Pancreas (tissue), 10 donors: Measurements from ENCODE around the gene SCN5A. TPM values are rescaled to one million over a fixed set of nuclear protein-coding genes. Genes with fewer than 3 reads are reported as not detected.

Source experiments
- ATAC-seq, 4 donors: fragments of 200-7000 bp; cut with Tn5 transposase; one replicate each; pipeline versions ENCODE4 v1.8.0 to v1.9.1; 2020; ENCODE audit warnings: mild to moderate bottlenecking in 4 of 4, moderate library complexity in 4 of 4
- DNase-seq, 6 donors: peaks; one replicate each; pipeline ENCODE4 v3.0.0-alpha.2; 2020
- FAIRE-seq: peaks from 2 replicates; lab custom pipeline; 2012; peaks lifted over from hg19 to GRCh38; lab: Jason Lieb, UNC
- H3K27ac ChIP-seq, 4 donors: fragments of 200-600 bp; sonication (generic); 1 replicate in 3 of 4; 2 replicates in 1 of 4; pipeline versions ENCODE4 v1.5.0 to v1.8.0; 2020
- H3K27me3 ChIP-seq, 4 donors: fragments of 200-600 bp; one replicate each; pipeline ENCODE4 v1.8.0; 2021
- H3K36me3 ChIP-seq, 3 donors: fragments of 200-600 bp; sonication (generic) in 1 of 3; one replicate each; pipeline versions ENCODE4 v1.5.0 to v1.8.0; 2020 to 2021
- H3K4me1 ChIP-seq, 3 donors: fragments of 200-600 bp; one replicate each; pipeline ENCODE4 v1.8.0; 2021
- H3K4me3 ChIP-seq, 4 donors: fragments of 200-600 bp; sonication (generic) in 2 of 4; one replicate each; pipeline versions ENCODE4 v1.5.0 to v1.8.0; 2020 to 2021
- H3K9me3 ChIP-seq, 4 donors: fragments of 200-600 bp; one replicate each; pipeline ENCODE4 v1.8.0; 2021
- CTCF ChIP-seq, 4 donors: fragments of 200-600 bp; sonication (generic) in 3 of 4; IDR thresholded peaks; one replicate each; pipeline versions ENCODE4 v1.5.0 to v1.8.0; 2021; ENCODE audit warnings: antibody characterized with exemption in 4 of 4
- WGBS, 2 donors: extraction: QIAGEN DNeasy Blood & Tissue Kit; methylation state at CpG; one replicate each; pipeline ENCODE4 v1.1.7; 2013; 5-methylcytosine and 5-hydroxymethylcytosine counted together
- intact Hi-C, 3 donors: fragments of 100-400 bp; cut with DNase I; formaldehyde crosslinking; loops; one replicate each; pipeline versions ENCODE4 v1.11.1 to v1.14.2; 2022
- polyA plus RNA-seq, 2 donors: library from polyadenylated mRNA; stranded (reverse); fragments of 200-250 nt; gene quantifications; one replicate each; pipeline ENCODE4 v1.2.3, GENCODE V29; 2013
- total RNA-seq, 6 donors: library from RNA; stranded (reverse); fragmentation: NEBNext Ultra II Directional in 4 of 6; extraction: Animal tissue kit (Norgen Biotek cat#: 25700) in 4 of 6; gene quantifications; one replicate each; pipeline versions ENCODE4 v1.2.1 to v1.2.4, GENCODE V29; 2021 to 2023
- donor health status: healthy with polysubstance abuse.
- donor health status: DM: no; HTN: no; CAD: no; lungs with moderate emphysema.
- donor health status: DM: no; HTN: no; CAD: no.
- donor health status: control.
- donor health status: control.
- donor health status: Bipolar disorder and iron deficiency.
- donor health status: DM: yes; HTN: yes; CAD: no.
- donor health status: DM: no; HTN: no; CAD: no.
- donor health status: DM: no; HTN: no; CAD: no.
- donor health status: DM: yes; HTN: yes; CAD: no.

SCN5A gene
- total and polyA plus RNA-seq, 8 donors, result 0.07 to 0.39 (median 0.26) TPM; not detected in 1

- Histone ChIP-seq H3K27ac (no peak overlapping the region), H3K27me3 (no peaks in the 10 kb centered on the region), H3K4me1 (no peaks in the 10 kb centered on the region), H3K9me3 (no peaks in the 10 kb centered on the region), H3K36me3 (no peaks in the 10 kb centered on the region), H3K4me3 (no peak overlapping the region)
- DNase-seq, result peak in 1 of 6 donors; percentile 1
- intact Hi-C loops, result no loop called here
- 40 to 68% methylated on average over 2 of the region's 2 CpGs for WGBS, 2 donors
- no peak for FAIRE-seq
- no peak for TF ChIP-seq CTCF (IDR thresholded peaks at IDR 0.05)
- ATAC-seq, result no peak
Observed at GRCh38 chr3:38590521-38590920, 59.0 kb downstream of the SCN5A start.

GRCh38 chr3:38588995-38589937 is 60.2 kb downstream of the SCN5A start:
- no peak for FAIRE-seq
- 60 to 76% methylated on average over 20 of the region's 20 CpGs for WGBS, 2 donors
- Histone ChIP-seq H3K27ac (no peak overlapping the region), H3K36me3 (no peaks in the 10 kb centered on the region), H3K4me1 (no peaks in the 10 kb centered on the region), H3K27me3 (no peaks in the 10 kb centered on the region), H3K4me3 (no peak overlapping the region), H3K9me3 (no peaks in the 10 kb centered on the region)
- intact Hi-C loops, result no loop called here
- DNase-seq, result peak in 2 of 6 donors; percentile 1 to 3
- no peak for ATAC-seq
- no peak for TF ChIP-seq CTCF (IDR thresholded peaks at IDR 0.05)

DNA sequence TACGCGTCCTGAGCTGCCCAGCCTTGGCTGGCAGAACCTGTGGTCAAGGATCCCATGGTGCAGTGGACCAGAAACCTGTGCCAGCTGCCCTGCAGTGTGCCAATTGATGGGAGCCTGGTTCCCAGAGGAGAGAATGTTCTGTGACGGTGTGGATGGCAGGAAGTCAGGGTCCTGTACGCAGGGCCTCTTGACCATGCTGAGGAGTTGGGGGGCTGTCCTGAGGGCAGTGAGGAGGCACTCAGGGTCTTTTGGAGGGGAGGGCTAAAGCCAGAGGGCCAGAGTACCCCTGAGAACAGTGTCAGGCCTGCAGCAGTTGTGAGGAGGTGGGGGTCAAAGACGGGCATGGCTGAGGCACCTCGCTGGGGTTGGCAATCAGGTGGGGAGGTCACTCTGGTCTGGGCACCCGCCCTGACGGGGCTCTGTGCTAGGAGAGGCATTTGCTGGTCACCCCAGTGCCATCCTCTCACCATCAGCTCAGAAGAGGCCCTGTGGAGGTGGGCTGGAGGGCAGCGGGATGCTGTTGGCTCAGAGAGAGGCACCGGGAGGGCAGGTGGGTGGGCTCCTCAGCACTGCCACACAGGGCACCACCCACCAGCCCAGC is 61.0 kb downstream of the SCN5A start:
- Histone ChIP-seq H3K27ac (no peak overlapping the region), H3K4me1 (no peaks in the 10 kb centered on the region), H3K36me3 (no peaks in the 10 kb centered on the region), H3K27me3 (no peaks in the 10 kb centered on the region), H3K9me3 (no peaks in the 10 kb centered on the region), H3K4me3 (no peak overlapping the region)
- no peak for ATAC-seq
- intact Hi-C loops, result no loop called here
- FAIRE-seq, result no peak
- peak in 2 of 6 donors; percentile 2 to 9 for DNase-seq
- no peak for TF ChIP-seq CTCF (IDR thresholded peaks at IDR 0.05)
- 58% methylated on average over 10 of the region's 10 CpGs for WGBS, 2 donors

GRCh38 chr3:38587548-38588131 is 61.8 kb downstream of the SCN5A start:
- Histone ChIP-seq H3K27ac (no peak overlapping the region), H3K4me1 (no peaks in the 10 kb centered on the region), H3K4me3 (no peak overlapping the region), H3K9me3 (no peaks in the 10 kb centered on the region), H3K27me3 (no peaks in the 10 kb centered on the region), H3K36me3 (no peaks in the 10 kb centered on the region)
- WGBS, 2 donors, result 62 to 69% methylated on average over 7 of the region's 7 CpGs
- no peak for TF ChIP-seq CTCF (IDR thresholded peaks at IDR 0.05)
- ATAC-seq (no peak), FAIRE-seq (no peak), DNase-seq (peak in 2 of 6 donors; percentile 2)
- intact Hi-C loops, result no loop called here
